CD4-positive, alpha-beta T cell treated with Interleukin-17A for 4 hours (primary cell): ENCODE data around the gene CENPP.
"Not testable (repeated sequence)": the region's sequence is repeated elsewhere in the genome, so short reads cannot be mapped to it uniquely, and the experiment has no call there.

Experiments
- DNase-seq: peaks from one replicate; pipeline ENCODE4 v3.0.0-alpha.2; 2020; ENCODE audit warnings: mixed read lengths

CENPP gene

DNA sequence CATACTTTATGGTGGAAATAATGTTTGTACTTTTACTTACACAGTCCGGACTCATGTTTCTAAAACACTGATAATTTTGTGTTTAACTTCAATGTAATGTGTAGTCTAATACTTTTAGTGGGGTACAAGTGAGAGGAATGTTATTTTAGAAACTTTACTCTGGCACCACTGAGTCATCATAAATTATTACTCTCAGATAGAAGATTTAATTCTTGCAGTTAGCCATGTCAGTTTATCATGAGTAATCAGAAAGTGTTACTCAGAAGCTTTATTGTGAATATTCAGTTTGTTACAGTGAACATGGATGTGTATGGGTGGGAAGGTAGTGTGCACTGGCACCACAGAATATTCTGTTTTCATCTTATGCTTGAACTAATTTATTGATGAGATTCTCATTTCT, 58.6 kb downstream of the CENPP start:
- no peak for DNase-seq

DNA sequence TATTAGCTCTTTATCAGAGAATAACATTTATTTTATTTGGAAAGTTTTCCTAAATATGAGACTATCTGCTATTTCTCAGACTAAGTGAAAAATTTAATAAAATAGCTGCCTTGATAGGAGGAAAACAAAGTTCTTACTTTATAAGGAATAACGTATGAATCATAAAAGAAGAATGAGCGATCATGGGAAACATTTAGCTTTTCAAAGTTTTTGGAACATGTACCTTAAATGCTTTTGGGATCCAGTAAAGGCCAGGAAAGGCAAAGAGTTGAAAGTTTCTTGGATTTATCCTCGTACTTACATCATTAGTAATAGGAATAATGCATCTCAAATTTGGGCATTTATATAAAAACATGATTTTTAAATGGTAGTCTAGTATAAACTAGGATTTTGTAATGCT, 59.2 kb downstream of the CENPP start:
- DNase-seq = no peak

DNA sequence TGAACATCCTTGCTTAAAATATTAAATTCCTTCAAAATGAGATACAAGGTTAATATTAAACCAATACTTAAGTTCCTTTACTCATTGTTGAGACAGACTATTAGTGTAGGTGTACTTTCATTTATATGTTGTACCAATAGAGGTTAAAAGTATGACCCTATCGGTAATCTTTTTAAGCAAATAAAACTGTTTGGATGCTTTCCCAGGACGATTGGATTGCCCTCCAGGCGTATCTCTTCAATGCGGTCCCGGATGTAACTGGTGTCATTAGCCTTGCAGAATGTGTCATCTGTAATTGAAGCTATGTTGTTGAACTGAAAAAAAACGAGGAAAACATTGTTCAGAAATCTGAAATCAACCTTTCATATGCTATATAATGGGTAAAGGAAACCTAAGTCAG, 59.7 kb downstream of the CENPP start:
- no peak for DNase-seq

DNA sequence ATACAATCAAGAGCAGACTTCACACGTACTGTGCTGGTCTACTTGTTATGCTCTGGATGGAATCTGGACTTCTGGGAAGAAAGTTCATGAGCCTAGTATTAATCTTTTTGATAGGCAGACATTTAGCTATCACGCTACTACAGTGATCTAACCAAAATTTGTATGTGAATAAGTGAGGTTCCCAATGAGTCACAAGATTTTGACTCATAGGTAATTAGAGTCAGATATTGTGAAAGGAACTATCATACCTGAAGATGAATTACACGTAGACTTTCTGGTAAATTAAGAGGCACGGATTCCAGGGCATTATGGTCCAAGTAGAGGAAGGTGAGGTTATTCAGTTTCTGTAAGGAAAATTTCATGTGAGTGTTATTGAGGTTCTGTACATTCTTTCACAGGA, 60.2 kb downstream of the CENPP start:
- no peak for DNase-seq

DNA sequence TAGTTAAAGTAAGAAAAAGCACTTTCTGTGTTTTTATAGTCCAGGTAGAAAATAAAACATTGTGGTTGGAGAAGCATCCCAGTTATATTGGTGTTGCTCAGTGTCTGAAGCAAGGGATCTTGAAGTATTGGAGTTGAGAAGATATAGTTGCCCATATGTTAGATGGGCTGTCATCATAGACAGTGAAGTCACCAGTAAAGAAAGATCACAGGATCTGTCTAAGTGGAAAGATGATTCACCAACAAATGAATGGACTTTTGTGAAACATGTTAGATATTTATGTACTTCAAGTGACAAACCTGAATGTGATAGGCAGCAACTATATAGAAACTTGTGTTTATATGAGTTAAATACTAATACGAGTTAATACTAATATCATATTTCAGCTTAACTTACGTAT, 66.9 kb downstream of the CENPP start:
- DNase-seq = no peak

DNA sequence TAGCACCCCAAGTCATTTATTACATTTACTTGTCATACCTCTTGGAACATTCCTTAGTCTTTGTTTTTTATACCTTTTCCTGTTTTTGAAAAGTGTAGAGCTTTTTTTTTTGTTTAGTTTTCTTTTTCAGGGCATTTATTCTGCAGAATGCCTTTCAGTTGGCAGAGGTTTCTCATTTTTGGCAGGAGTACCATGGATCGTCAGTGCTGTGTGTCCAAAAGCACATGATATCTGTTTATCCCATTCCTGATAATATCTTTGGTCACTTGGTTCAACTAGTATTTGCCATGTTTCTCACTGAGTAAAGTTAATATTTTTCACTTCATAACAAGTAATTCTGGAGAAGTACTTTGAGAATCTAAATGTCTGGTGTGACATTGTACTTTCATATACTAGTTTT, 67.9 kb downstream of the CENPP start:
- DNase-seq = no peak

DNA sequence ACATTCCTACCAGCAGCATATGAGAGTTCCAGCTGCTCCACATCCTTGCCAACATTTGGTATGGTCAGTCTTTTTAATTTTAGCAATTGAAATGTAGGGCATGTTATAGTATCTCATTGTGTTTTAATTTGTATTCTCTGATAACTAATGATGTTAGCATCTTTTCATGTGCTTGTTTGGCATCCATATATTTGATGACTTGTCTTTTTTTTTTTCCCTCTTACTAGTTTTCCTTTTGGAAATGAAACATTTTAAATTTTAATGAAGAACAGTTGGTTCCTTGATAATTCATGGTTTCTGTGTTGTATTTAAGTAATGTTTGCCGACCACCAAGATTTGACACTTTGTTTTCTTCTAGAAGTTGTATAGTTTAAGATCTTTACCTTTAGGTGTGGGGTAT, 69.9 kb downstream of the CENPP start:
- DNase-seq = no peak

DNA sequence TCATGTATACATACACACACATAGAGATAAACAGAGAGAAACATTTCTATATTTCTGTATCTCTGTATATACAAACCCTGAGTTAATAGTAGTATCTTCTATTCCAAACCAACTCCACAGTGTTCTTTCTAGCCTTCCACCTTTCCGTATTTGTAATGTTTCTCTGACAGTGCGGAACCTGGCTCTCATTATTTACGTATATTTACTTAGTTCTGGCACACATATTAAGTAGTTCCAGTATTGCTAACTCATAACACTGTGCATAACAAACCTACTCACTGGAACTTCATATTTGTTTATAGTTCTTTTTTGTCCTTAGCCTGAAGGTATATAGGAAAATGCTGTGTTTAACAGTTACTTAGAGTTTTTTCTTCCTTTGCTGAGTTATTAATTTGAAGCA, 72.1 kb downstream of the CENPP start:
- no peak for DNase-seq

DNA sequence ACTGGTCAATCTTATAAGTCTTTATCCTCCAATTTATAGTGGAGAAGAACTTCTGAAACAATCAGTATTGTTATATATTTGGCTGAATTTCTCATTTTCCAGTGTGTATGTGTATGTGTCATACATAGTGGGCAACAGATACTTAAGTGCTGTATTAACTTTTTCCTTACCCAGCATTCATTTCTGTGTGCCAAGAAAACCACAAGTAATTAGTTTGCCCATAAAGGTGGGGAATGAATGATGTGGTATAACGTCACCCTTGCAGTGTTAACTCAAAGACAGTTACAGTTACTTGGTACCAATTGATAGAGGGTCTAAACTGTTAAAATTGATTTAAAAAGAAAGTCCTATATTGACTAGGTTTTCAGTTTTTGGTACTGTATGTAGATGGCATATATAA, 76.6 kb downstream of the CENPP start:
- no peak for DNase-seq

DNA sequence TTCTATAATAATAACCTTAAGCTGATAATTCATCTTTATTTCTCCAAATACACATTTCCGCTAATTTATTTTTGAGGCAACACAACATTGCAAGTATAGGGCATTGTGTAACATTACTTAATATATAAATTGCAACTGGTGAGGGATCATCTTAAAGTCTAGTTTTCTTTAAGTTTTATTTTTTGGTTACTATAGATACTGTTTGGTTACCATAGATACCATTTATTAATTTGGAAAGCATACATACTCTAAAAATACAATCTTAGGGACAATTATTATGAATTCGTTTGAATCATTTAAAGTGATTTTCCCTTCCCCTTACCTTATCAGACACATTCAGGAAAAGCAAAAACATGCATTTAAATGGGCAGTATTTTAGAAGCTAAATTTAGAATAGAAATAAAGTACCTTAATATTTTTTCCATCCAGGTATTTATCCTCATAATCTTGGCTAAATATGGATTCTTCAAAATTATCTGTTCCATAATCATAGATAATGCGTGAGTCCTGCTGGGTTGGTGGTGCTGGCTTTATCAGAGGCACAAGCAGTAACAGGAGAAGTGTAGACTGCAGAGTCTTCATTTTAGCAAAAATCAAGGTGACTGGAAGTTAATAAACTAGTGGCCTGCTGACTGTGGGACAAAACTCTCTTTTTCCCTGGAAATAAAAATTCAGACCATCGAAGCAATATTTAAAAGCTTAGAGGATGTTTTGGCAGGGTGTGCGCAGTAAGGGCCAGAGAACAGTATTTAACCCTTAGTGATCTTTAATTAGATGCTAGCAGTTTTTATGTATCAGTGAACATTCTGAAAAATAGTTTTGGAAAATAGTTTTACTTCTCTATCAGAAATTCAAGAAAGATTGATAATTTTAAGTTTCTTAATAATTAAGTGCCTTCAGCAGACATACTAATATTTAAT, 77.3 kb downstream of the CENPP start:
- DNase-seq = no peak

DNA sequence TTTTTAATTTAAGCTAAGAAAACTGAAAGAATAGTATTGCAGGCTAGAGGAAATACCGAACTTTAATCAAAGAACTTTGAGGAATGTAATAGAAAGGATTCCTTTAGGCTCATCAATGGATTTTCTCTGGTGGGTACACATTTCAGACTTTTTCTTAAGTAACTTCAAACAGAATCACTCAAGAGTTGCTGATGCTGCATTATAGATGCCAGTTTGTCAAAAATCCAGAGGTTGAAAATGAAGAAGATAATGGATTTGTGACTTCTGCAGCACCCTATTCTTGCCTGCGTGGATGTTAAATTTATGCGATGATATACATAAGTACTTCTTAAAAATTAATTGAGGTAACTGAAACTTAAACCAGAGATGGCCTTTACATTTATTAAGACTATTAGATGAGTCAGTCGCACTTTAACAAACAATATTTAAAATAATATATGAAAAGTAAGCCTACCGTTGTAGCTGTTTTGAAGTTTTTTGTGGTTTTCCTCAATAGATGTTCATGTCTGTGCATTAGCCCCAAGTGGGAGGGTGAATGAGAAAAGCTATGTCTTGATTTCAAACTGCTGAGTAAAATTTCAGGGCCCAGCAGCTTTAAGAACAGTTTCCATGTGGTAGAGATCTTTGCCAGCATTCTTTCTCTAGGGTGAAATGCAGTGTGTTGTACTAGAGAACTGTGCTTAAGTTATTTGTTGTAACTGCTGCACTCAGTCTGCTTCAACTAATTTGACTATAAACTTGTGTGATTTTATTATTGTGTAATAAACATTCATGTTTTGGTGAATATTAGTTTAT, 78.5 kb downstream of the CENPP start, which contains the start of gene OGN:
OGN (minus strand) TSS at position 537 of the 795 bp plus-strand sequence. CDS start 1,171 bp downstream, outside the sequence.
- DNase-seq = no peak

DNA sequence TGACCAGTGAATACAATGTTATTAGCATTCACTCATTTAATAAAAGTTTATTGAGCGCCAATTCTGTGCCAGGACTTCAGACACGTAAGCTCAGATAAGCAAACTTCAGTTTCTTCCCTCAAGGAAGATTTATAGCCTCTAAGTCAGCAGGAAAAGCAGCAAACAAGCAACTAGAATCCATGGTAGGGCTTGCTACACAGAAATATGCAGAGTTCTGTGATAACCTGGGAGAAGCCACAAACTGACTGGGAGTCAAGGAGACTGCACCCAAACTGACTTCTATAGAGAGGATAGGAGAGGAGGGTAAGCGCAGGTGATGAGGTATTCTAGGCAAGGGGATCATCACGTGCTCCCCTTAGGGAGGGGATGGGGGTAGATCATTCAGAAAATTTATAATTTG, 80.1 kb downstream of the CENPP start:
- no peak for DNase-seq

DNA sequence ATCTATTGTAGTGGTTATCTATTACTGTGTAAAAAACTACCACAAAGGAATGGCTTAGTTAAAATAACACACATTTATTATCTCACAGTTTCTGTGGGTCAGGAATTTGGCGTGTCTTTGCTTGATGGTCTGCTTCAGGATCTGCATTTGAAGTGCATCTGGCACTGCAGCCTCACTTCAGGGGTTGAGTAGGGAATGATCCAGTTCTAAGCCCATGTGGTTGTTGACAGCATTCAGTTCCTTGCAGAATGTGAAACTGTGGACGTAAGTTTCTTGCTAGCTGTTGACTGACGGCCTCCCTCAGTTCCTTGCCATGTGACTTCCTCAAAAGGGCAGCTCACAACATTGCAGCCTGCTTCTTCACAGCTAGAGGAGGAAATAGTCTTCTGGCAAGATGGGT, 80.7 kb downstream of the CENPP start:
- peak; percentile 46 for DNase-seq

DNA sequence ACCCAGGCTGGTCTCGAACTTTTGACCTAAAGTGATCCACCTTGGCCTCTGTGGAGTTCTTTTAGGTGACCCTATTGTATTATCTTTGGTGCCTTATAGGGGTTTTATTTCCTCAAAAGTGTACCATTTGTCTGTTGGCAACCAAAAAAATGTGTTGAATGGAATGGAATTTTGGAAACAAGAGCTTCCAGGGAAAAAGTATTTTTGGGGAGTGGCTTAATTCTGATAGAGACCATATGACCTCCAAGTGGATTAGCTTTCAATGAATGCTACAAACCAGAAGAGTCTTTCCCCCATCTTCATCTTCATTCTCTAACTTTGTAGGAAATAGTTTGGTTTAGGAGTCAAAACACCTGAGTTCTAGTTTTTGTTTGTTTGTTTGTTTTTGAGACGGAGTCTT, 82.1 kb downstream of the CENPP start:
- DNase-seq = no peak

DNA sequence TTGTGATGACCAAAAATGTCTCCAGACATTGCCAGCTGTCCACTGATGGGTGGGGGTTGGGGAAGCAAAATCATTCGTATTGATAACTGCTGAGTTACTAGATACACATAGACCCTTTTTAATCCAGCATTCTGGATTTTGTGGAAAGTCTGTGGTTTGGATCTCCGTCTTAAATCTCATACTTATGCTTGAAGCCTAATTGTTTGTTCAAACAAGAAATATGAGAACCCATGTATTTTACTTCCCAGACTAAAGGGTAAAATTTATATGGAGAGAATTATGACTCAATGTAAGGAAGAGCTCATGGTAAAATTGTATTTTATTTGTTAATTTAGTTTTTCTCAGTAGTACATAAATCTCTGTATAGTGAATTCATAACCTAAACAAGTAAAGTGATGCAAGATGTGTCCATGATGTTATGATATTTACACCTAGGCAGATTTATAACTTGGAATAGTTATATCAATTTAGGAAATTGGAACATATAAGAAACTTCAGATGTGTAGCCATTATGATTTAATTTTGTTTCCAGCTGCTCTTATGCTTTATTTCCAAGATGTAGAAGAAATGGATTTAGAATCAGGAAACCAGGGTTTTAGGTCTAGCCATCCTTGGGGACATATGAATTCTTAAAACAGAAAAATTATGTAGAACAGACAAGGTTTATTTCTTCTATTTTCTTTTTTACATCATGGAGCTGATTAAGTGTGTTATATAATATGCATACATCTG, 83.2 kb downstream of the CENPP start:
- no peak for DNase-seq

DNA sequence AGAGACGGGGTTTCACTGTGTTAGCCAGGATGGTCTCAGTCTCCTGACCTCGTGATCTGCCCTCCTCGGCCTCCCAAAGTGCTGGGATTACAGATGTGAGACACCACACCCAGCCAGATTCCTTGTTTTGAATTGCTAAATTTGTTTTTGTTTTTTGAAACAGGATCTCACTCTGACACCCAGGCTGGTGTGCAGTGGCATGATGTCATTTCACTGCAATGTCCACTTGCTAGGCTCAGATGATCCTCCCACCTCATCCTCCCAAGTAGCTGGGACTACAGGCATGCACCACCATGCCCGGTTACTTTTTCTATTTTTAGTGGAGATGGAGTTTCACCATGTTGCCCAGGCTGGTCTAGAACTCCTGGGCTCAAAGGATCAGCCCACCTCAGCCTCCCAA, 85.4 kb downstream of the CENPP start:
- DNase-seq = not testable (repeated sequence)

DNA sequence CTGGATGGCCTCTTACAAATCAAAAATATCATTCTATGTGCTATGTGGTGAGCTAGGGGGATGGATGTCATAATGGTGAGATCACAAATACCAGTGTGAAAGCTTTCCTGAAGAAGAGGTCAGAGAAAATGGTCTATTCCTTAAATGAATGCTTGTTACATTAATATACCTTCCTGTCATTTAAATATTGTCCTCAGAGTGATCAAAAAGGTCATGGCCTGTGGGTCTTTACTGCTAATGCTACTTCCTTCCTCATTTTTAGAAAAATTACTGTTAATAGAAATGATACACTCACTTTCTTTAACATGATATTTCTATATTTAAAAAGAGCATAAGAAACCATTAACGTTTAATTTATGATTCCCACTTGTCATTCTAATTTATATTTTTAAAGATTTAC, 88.8 kb downstream of the CENPP start:
- DNase-seq = no peak

DNA sequence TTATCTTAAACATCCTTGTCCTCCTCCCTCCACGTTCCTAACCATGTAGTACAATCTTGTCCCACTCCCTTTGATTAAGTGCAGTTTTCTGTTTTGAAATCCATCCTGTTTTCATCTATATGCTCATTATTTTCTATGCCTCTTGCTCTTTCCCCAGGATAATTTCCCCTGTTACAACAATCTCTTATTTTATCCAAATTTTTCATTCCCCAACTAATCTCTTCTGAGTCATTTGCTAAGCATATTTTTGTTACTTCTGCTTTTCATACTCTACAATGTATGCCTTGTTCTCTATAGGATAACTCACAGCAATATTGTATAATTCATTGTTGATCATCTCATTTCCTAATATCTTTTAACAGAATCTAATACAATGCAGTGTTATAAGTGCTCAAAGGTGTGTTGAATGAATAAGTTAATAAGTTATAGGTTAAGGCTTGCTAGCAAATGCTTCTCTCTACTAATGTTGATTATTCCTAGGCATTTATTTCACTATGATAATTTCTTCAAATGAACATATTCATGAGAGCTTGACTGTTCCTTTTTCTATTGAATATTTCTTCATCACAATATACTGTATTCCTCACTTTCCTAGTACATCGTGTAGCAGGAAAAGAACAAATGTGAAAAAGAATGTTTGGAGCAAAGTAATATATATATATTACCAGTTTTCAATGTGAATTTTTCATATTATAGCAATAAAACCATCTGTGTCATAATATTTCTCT, 97.0 kb downstream of the CENPP start:
- DNase-seq = no peak

DNA sequence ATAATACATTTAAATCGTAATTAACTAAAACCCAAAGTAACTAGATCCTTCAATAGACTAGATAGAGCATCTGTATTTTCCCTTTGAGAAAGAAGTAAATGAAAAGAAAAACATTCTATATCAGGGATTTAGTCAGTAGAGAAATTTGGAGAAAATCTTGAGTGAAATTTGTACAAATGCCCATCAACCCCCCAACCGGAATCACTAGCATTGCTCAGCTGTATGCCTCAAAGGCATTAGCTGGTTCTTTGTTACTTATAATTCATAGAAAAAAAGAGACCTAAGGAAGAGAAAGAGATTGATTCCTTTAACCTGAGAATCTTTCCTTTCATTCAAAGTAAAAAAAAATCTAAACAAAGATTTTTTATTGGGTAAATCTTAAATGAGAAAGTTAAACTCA, 97.9 kb downstream of the CENPP start:
- DNase-seq = no peak

DNA sequence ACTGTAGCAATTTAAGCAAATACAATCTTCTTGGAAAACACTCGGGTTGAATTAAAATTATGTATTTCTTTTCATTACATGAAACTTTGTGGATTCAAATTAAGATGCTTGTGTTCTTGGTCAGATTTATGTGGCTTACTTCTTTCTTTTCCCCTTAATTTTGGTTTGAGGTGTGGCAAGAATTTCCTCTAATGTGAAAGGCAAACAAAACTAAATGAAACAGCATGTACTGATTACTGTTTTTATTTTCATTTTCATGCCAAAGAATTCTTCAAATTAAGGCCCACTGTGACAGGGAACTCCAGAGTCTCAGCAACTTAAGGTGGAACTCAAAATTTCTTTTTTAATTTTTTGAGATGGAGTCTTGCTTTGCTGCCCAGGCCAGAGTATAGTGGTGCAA, 98.6 kb downstream of the CENPP start, which contains the start of gene OMD:
OMD (minus strand) TSS at position 132 of the 400 bp plus-strand sequence. CDS start 6,913 bp downstream, outside the sequence.
- DNase-seq = no peak

DNA sequence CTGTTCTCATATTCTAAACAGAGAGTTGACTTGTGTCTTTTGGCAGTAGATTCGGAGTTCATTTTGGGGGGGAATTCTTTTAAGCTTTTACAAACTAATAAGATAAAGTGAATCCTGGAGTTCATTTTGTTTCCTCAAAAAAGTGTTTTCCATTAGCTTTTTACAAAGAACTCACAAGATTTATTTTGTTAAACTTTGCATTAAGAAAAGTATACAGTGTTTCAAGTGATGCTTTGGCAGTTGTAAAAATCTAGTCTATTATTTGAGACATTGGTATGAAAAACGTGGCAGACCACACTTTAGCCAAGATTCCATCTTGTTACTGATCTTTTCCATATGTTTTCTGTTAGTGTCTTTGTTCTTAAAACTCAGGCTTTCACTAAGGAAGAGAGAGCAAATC, 99.7 kb downstream of the CENPP start:
- no peak for DNase-seq

DNA sequence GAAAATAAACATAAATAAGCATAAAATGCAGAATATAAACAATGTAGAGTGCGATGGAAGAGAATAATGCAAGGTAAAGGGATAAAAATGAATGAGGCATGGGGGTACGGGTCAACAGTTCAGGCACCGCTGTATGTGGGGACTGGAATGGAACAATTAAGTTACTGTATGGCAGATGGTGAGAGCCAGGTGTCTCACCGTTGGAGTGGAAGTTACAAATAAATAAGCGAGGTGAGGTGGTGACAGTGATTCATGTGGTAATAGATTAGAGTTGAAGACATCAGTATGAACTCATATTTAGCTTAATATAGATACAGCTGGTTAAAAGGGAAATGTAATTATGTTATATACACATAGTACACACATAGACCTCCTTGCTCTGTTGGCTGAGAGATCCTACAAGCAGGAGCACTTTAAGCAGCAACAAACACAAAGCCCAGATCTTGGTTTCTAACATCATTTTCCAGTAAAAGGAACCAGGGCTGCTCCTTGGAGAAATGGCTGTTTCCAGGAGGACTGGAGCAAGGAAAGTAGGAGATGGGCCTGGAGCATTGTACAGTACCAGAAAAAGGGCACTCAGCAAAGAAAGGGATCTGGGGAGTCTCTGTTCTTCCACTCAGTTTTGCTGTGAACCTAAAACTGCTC, 100.9 kb downstream of the CENPP start:
- no peak for DNase-seq
